LNCaP clone FGC (cell line): ENCODE results near the gene SND1.
"Not testable (repeated sequence)": the region's sequence is repeated elsewhere in the genome, so short reads cannot be mapped to it uniquely, and the experiment has no call there.

Source experiments
- DNase-seq: peaks from one replicate; pipeline ENCODE4 v3.0.0-alpha.2; 2011; ENCODE audit warnings: low read depth
- H3K4me3 ChIP-seq: 2 replicates; pipeline ENCODE4 v1.5.1; 2011; ENCODE audit warnings: mild to moderate bottlenecking, low read depth, low read length, control low read depth
- CTCF ChIP-seq: IDR thresholded peaks from 2 replicates; pipeline ENCODE4 v1.5.1; 2012; ENCODE audit warnings: mild to moderate bottlenecking; ENCODE audit not compliant: control insufficient read depth, insufficient read depth; ENCODE audit errors: extremely low read depth

Gene SND1

GRCh38 chr7:127673902-127674301 is 21.9 kb downstream of the SND1 start:
- no peak for TF ChIP-seq CTCF
- no peak overlapping the region for H3K4me3 ChIP-seq
- no peak for DNase-seq

GRCh38 chr7:127674361-127674760 is 22.4 kb downstream of the SND1 start:
- TF ChIP-seq CTCF: no peak
- no peak overlapping the region for H3K4me3 ChIP-seq
- DNase-seq: no peak

- H3K4me3 ChIP-seq, DNase-seq: not testable (repeated sequence)
These were observed 22.9 kb downstream of the SND1 start for GRCh38 chr7:127674923-127675322.

GRCh38 chr7:127675721-127676120 is 23.7 kb downstream of the SND1 start:
- no peak for DNase-seq
- H3K4me3 ChIP-seq: no peak overlapping the region
- TF ChIP-seq CTCF: no peak

GRCh38 chr7:127677433-127678230 is 25.6 kb downstream of the SND1 start:
- no peak for TF ChIP-seq CTCF
- no peak for DNase-seq
- H3K4me3 ChIP-seq: no peak overlapping the region

GRCh38 chr7:127678337-127678736 is 26.3 kb downstream of the SND1 start:
- no peak for TF ChIP-seq CTCF
- DNase-seq: no peak

GRCh38 chr7:127678947-127679346 is 27.0 kb downstream of the SND1 start:
- no peak overlapping the region for H3K4me3 ChIP-seq
- no peak for DNase-seq
- no peak for TF ChIP-seq CTCF

More at GRCh38 chr7:127678337-127678736, 26.3 kb downstream of the SND1 start:
- no peak overlapping the region for H3K4me3 ChIP-seq
